ENCODE measurements around the gene RNF167. TPM values are rescaled to one million over a fixed set of nuclear protein-coding genes. Genes with fewer than 3 reads are reported as not detected.

Gene RNF167
- 50.5 and 60.4 TPM in 2 replicates for total RNA-seq

DNA sequence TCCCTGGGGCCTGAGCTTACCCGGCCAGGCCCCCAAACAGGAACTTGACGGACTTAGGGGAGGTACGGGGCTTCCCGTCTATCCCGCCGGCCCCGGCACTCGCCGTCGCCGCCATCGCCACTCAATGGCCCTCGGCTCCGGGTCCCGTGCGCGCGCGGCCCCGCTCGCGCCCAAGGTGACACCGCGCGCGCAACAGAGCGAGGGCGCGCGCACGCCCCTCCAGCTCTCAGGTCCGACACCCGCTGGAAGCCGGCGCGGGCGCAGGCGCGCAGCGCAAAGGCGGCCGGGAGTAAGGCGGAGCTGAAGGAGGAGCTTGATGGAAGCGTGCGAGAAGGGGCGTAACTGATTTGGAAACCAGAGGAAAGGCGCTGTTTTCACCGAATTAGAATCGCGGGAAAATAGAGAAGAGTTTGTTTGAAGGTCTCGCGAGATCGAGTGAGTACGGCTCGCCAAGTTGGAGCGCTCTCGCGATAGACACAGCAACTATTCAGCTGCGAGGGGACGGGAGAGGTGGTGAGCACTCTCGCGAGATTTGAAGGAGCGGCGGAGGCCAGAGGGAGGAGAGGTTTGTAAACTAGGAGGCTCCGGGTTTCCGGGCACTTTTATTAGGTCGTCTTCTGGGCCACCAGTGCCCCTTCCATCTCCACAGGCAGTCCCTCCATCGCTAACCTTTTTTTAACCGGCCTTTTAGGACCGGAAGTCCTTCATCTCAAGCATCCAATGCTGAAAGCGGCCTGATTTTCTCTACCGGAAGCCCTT, at the start of gene RNF167, which contains the start of gene SLC25A11:
TSS of gene RNF167 (plus strand) at position 473 of the 759 bp plus-strand sequence. CDS start 642 bp downstream, outside the sequence.
TSS of gene SLC25A11 (minus strand) at position 251 of the 759 bp plus-strand sequence. CDS start at position 115, 136 bp downstream.

DNA sequence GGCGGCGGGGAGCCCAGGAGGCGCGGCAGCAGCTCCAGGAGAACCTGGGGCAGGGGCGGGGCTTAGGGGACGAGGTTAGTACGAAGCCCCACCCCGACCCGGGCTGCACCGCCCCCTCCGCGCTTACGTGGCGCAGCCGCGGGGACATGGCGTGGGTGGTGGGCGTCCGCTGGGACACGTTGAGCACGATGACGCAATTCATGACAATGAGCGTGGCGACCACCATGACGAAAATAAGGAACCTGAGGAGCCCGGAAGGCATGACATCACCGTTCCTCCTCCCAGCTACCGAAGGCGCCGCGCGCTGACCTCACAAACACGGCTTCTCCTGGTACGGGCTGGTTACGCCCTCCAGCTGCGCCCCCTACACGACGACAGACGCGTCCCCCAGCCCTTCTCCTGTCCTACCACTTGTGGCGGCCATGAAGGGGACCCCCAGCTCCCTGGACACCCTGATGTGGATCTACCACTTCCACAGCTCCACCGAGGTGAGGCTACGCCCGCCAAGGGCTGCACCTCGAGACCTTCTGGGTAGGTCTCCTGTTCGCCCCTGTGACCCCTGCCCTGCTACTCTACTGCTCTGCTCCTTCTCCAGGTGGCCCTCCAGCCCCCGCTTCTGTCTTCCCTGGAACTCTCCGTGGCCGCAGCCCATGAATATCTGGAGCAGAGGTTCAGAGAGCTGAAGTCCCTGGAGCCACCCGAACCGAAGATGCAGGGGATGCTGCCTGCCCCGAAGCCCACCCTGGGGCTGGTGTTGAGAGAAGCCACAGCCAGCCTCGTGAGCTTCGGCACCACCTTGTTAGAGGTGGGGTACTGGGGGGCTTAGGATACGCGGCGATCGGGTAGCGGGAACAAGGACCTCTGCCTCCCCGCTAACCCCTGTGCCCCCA, 40.5 kb upstream of the RNF167 start, which contains the start of gene C17orf107:
TSS of gene C17orf107 (plus strand) at position 196 of the 890 bp plus-strand sequence. CDS start at position 423, 227 bp downstream.

DNA sequence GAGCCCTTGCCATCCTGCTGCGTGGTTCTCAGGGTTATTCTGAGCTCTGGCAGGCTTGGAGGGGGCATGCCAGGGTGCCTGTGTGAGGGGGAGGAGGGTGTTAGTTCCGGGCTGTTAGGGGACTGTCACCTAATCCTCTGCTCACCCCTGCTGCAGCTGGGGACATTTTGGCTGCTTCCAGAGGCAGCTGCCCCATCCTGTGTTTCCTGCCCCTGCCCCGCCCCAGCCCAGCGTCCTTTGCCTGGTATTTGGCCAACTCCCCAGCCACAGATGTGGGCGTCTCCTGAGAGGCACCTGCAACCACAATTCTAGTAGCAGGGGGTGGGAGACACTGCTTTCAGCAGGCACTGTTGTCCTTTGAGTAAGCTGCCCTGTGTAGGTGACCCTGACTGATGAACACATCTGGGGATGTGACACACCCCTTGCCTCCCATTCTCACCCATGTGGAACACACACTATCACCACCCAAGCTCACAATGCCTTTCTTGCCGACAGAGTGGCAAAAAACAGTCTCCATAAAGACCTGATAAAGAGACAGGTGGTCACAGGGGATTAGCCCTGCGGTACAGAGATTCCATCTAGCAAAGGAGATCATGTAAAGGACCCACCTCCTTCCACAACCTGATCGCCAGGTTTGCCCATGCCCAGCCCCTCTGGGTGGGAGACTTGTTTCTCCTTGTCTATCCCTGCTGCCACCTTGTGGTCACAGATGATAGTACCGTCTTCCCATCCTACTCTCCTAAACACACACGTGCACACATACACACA, 36.8 kb upstream of the RNF167 start, which contains the start of gene CHRNE:
TSS of gene CHRNE (minus strand) at position 48 of the 768 bp plus-strand sequence. CDS start at position 13, 35 bp downstream.

DNA sequence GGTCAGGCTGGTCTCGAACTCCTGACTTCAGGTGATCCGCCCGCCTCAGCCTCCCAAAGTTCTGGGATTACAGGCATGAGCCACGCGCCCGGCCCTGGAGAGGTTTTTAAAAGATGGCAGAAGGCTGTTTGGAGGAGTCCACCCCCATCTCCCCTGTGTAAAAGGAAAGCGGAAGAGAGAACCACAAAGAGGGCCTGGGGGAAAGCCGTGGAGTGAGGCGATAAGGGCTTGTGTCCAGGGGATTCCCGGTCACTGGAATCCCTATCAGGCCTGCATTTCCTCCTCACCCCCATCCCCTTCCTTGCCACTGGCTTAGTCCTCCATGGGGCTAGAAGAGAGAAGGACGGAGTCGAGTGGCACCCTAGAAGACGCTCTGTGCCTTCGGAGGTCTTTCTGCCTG, 8.1 kb upstream of the RNF167 start, which contains the start of gene GP1BA:
TSS of gene GP1BA (plus strand) at position 315 of the 400 bp plus-strand sequence. CDS start 328 bp downstream, outside the sequence.

GRCh38 chr17:4948166-4948930, 8.3 kb downstream of the RNF167 start, which contains the start of gene PFN1:
Gene PFN1, minus strand, starts transcription at chr17:4948530. Its CDS starts 136 bp downstream, at chr17:4948394.

GRCh38 chr17:4950746-4951204, 10.7 kb downstream of the RNF167 start, which contains the start of gene ENO3:
Gene ENO3, plus strand, starts transcription at chr17:4951119. Its CDS starts 711 bp downstream, at chr17:4951830.

DNA sequence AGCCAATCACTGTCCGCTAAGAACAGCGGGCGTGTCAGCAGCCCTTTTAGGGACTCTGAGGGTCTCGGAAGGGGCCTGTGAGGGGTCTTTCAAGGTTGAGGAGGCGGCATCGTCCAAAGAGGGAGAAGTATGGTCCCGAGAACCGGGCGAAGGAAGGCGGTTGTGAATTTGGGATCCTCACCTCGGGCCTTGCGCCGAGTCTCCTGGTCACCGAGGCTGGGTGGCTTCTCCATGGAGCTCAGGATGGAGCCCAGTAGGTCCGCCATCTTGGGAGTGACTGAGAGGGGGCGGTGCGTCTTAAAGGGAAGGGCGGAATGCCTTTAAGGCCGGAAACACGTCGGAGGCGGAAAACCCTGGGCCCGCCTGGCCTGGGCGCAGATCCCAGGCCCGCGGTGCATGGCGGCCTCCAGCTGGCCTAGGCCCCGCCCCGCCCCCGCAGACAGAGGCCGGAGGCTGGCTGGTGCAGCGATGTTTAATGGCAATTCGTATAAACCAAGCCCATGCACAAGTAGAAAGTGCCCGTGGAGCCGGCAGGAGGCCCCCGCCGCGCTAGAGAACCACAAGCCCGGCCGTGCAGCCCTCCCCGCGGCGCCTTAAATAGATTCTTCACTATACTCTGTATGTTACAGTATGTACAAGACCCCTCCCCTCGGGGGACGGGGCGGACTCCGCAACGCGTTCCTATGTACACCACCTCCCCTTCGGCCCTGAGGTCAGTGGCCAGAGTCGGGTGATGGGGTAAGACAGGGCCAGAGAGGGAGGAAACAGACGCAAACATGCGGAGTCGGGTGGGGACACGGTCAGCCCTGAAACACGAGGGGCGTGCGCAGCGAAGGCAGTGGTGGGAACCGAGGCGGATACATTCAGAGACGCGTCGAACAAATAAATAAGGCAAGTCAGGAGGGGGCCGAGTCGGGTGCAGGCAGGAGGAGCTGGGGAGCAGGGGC, 27.7 kb downstream of the RNF167 start, which contains the start of gene SPAG7:
TSS of gene SPAG7 (minus strand) at position 279 of the 947 bp plus-strand sequence. CDS start at position 266, 13 bp downstream.

GRCh38 chr17:4986951-4987766, 47.1 kb downstream of the RNF167 start, which contains the start of gene CAMTA2:
Gene CAMTA2, minus strand, starts transcription at chr17:4987675. Its CDS starts 1,453 bp downstream, at chr17:4986222.

Other genes starting within 250 kb of the RNF167 start
- 21.2 and 40.7 TPM in 2 replicates for gene PELP1, start 236.1 kb upstream of the RNF167 start, total RNA-seq
- gene ARRB2, start 229.6 kb upstream of the RNF167 start, total RNA-seq = 10.9 and 13.2 TPM in 2 replicates
- gene MED11, start 208.8 kb upstream of the RNF167 start, total RNA-seq = 26.4 and 40.1 TPM in 2 replicates
- 0.08 and 0.11 TPM in 2 replicates for gene ZMYND15, start 200.4 kb upstream of the RNF167 start, total RNA-seq
- gene CXCL16, start 200.3 kb upstream of the RNF167 start, total RNA-seq = 1.9 and 14.8 TPM in 2 replicates
- not detected in 2 replicates for gene TM4SF5, start 168.4 kb upstream of the RNF167 start, total RNA-seq
- gene VMO1, start 153.9 kb upstream of the RNF167 start, total RNA-seq = 0.31 TPM in 1 of 2 replicates, not detected in the other
- not detected in 2 replicates for gene GLTPD2, start 151.3 kb upstream of the RNF167 start, total RNA-seq
- 272 and 338 TPM in 2 replicates for gene PSMB6, start 144.1 kb upstream of the RNF167 start, total RNA-seq
- gene PLD2, start 133.1 kb upstream of the RNF167 start, total RNA-seq = 19.6 and 23.9 TPM in 2 replicates
- gene MINK1, start 106.9 kb upstream of the RNF167 start, total RNA-seq = 43.4 and 65.6 TPM in 2 replicates
- gene C17orf107, start 40.7 kb upstream of the RNF167 start, total RNA-seq = 1.1 and 2.2 TPM in 2 replicates
- not detected in 2 replicates for gene CHRNE, start 37.2 kb upstream of the RNF167 start, total RNA-seq
- not detected in 2 replicates for gene GP1BA, start 8.0 kb upstream of the RNF167 start, total RNA-seq
- 53.0 and 63.6 TPM in 2 replicates for gene SLC25A11, start 222 bp upstream of the RNF167 start, total RNA-seq
- gene PFN1, start 8.3 kb downstream of the RNF167 start, total RNA-seq = 1,881 and 2,020 TPM in 2 replicates
- gene ENO3, start 10.9 kb downstream of the RNF167 start, total RNA-seq = 0.61 and 0.86 TPM in 2 replicates
- 64.0 and 77.2 TPM in 2 replicates for gene SPAG7, start 27.5 kb downstream of the RNF167 start, total RNA-seq
- gene CAMTA2, start 47.4 kb downstream of the RNF167 start, total RNA-seq = 9.7 and 22.2 TPM in 2 replicates
- gene INCA1, start 57.3 kb downstream of the RNF167 start, total RNA-seq = 0.08 TPM in 1 of 2 replicates, not detected in the other
- 73.7 and 76.2 TPM in 2 replicates for gene KIF1C, start 57.7 kb downstream of the RNF167 start, total RNA-seq
- gene SLC52A1, start 95.2 kb downstream of the RNF167 start, total RNA-seq = 0.08 and 0.62 TPM in 2 replicates
- gene ZFP3, start 138.2 kb downstream of the RNF167 start, total RNA-seq = 0.30 and 0.94 TPM in 2 replicates
- gene ZNF232, start 171.6 kb downstream of the RNF167 start, total RNA-seq = 5.8 and 5.9 TPM in 2 replicates
- under 0.01 TPM in 1 of 2 replicates, not detected in the other for gene USP6, start 175.8 kb downstream of the RNF167 start, total RNA-seq